ENCODE data around the gene EZH1. TPM values are rescaled to one million over a fixed set of nuclear protein-coding genes. Genes with fewer than 3 reads are reported as not detected.

EZH1 gene
- polyA plus RNA-seq, 1 donor from 2014 or later, result 52.5 TPM

DNA sequence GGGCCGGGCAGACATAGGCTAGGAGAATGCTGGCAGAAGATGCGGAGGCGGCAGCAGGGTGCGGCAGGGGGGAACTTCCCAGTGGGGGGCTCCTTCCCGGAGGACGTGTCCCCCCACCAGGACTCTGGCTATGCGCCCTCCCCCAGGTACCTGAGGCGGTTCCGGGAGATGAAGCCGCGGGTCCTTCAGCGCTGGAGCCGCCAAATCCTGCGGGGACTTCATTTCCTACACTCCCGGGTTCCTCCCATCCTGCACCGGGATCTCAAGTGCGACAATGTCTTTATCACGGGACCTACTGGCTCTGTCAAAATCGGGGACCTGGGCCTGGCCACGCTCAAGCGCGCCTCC lies 38.9 kb upstream of the EZH1 start:
- Histone ChIP-seq H3K4me2 (ENCODE audit: low read length) (no peak overlapping the region), H3F3A (ENCODE audit: insufficient read depth, low read length, poor library complexity, severe bottlenecking) (no peaks in the 10 kb centered on the region), H4K20me1 (ENCODE audit: insufficient read depth) (no peaks in the 10 kb centered on the region), H3K4me3 (ENCODE audit: low read length) (no peak overlapping the region), H3K36me3 (ENCODE audit: insufficient read depth, low read length) (no peaks in the 10 kb centered on the region), H3K27ac (ENCODE audit: low read length) (no peak overlapping the region), H3K9ac (ENCODE audit: low read length) (no peak overlapping the region), H3K9me3 (ENCODE audit: low read length) (no peaks in the 10 kb centered on the region), H3K9me2 (ENCODE audit: insufficient read depth, low read length) (no peaks in the 10 kb centered on the region), H3K79me2 (replicated peaks; ENCODE audit: insufficient read depth, low read length) (no peaks in the 10 kb centered on the region), H3K27me3 (ENCODE audit: insufficient read depth, low read depth, low read length) (peaks cover 37% of the 10 kb centered on the region), H2AFZ (ENCODE audit: low read depth, low read length) (no peak overlapping the region)
- TF ChIP-seq SMC3 (conservative IDR thresholded peaks at IDR 0.05; ENCODE audit: poor library complexity), result no peak
- TF ChIP-seq RAD21 (conservative IDR thresholded peaks at IDR 0.05), result no peak
- TF ChIP-seq MXI1 (conservative IDR thresholded peaks at IDR 0.05; ENCODE audit: poor library complexity, severe bottlenecking), result no peak
- TF ChIP-seq POLR2AphosphoS5 (IDR thresholded peaks at IDR 0.05), result no peak
- no peak for TF ChIP-seq EP300 (conservative IDR thresholded peaks at IDR 0.05; ENCODE audit: poor library complexity, severe bottlenecking)
- TF ChIP-seq, protein P1, sequence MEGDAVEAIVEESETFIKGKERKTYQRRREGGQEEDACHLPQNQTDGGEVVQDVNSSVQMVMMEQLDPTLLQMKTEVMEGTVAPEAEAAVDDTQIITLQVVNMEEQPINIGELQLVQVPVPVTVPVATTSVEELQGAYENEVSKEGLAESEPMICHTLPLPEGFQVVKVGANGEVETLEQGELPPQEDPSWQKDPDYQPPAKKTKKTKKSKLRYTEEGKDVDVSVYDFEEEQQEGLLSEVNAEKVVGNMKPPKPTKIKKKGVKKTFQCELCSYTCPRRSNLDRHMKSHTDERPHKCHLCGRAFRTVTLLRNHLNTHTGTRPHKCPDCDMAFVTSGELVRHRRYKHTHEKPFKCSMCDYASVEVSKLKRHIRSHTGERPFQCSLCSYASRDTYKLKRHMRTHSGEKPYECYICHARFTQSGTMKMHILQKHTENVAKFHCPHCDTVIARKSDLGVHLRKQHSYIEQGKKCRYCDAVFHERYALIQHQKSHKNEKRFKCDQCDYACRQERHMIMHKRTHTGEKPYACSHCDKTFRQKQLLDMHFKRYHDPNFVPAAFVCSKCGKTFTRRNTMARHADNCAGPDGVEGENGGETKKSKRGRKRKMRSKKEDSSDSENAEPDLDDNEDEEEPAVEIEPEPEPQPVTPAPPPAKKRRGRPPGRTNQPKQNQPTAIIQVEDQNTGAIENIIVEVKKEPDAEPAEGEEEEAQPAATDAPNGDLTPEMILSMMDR (IDR thresholded peaks at IDR 0.05; ENCODE audit: poor library complexity, severe bottlenecking), result no peak
- TF ChIP-seq, protein P2, sequence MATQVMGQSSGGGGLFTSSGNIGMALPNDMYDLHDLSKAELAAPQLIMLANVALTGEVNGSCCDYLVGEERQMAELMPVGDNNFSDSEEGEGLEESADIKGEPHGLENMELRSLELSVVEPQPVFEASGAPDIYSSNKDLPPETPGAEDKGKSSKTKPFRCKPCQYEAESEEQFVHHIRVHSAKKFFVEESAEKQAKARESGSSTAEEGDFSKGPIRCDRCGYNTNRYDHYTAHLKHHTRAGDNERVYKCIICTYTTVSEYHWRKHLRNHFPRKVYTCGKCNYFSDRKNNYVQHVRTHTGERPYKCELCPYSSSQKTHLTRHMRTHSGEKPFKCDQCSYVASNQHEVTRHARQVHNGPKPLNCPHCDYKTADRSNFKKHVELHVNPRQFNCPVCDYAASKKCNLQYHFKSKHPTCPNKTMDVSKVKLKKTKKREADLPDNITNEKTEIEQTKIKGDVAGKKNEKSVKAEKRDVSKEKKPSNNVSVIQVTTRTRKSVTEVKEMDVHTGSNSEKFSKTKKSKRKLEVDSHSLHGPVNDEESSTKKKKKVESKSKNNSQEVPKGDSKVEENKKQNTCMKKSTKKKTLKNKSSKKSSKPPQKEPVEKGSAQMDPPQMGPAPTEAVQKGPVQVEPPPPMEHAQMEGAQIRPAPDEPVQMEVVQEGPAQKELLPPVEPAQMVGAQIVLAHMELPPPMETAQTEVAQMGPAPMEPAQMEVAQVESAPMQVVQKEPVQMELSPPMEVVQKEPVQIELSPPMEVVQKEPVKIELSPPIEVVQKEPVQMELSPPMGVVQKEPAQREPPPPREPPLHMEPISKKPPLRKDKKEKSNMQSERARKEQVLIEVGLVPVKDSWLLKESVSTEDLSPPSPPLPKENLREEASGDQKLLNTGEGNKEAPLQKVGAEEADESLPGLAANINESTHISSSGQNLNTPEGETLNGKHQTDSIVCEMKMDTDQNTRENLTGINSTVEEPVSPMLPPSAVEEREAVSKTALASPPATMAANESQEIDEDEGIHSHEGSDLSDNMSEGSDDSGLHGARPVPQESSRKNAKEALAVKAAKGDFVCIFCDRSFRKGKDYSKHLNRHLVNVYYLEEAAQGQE (IDR thresholded peaks at IDR 0.05; ENCODE audit: borderline replicate concordance), result no peak
- TF ChIP-seq EZH2 (IDR thresholded peaks at IDR 0.05; ENCODE audit: borderline replicate concordance, insufficient read depth, low read length, poor library complexity, severe bottlenecking), result no peak
- no peak for TF ChIP-seq TAF1 (IDR thresholded peaks at IDR 0.05; ENCODE audit: low read depth)

DNA sequence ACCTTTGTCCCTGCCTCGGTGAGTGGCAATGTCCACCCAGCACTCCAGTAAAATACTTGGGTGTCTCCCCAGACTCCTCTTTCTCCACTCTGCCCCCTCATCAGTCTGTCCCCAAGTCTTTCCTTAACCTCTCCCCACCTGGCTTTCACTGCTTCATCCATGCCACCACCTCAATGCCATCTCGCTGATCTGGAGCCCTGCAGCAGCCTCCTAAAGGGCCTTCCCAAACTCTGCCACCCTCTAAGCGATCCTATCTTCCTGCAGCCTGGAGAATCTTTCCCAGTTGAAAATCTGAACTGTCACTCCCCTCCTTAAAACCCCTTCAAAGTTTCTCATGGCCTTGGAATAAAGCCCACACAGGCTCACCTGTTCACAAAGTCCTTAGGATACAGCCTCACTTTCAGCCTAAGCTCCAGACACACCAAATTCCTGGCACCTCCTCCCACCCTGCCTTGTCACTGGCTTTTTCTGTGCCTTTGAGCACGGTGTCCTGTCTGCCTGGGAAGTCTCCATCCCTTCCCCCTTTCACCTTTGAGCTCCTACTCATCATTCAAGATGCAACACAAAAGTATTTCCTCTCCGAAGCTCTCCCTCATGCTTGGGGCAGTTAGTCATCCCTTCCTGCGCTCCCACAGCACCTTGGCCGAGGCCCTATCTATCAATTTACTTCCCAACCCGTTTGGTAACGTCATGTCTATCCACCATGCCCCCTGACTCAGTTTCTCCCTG lies 38.4 kb upstream of the EZH1 start:
- H4K20me1 ChIP-seq (ENCODE audit: insufficient read depth), result no peaks in the 10 kb centered on the region
- H3K4me3 ChIP-seq (ENCODE audit: low read length), result no peak overlapping the region
- peaks cover 37% of the 10 kb centered on the region for H3K27me3 ChIP-seq (ENCODE audit: insufficient read depth, low read depth, low read length)
- H3K9ac ChIP-seq (ENCODE audit: low read length), result no peak overlapping the region
- H3K27ac ChIP-seq (ENCODE audit: low read length), result no peak overlapping the region
- H3K79me2 ChIP-seq (replicated peaks; ENCODE audit: insufficient read depth, low read length), result no peaks in the 10 kb centered on the region
- H2AFZ ChIP-seq (ENCODE audit: low read depth, low read length), result no peak overlapping the region
- no peaks in the 10 kb centered on the region for H3K9me3 ChIP-seq (ENCODE audit: low read length)
- H3F3A ChIP-seq (ENCODE audit: insufficient read depth, low read length, poor library complexity, severe bottlenecking), result no peaks in the 10 kb centered on the region
- H3K4me2 ChIP-seq (ENCODE audit: low read length), result no peak overlapping the region
- H3K9me2 ChIP-seq (ENCODE audit: insufficient read depth, low read length), result no peaks in the 10 kb centered on the region
- TF ChIP-seq TAF1 (IDR thresholded peaks at IDR 0.05; ENCODE audit: low read depth) (no peak), EZH2 (IDR thresholded peaks at IDR 0.05; ENCODE audit: borderline replicate concordance, insufficient read depth, low read length, poor library complexity, severe bottlenecking) (no peak), RAD21 (conservative IDR thresholded peaks at IDR 0.05) (no peak), MXI1 (conservative IDR thresholded peaks at IDR 0.05; ENCODE audit: poor library complexity, severe bottlenecking) (no peak)
- TF ChIP-seq, protein P2 (IDR thresholded peaks at IDR 0.05; ENCODE audit: borderline replicate concordance), result no peak
- no peaks in the 10 kb centered on the region for H3K36me3 ChIP-seq (ENCODE audit: insufficient read depth, low read length)
